Endodermal cell (in vitro differentiated cells): Measurements from ENCODE around the gene ADH5. TPM values are rescaled to one million over a fixed set of nuclear protein-coding genes. Genes with fewer than 3 reads are reported as not detected.
"Not testable (repeated sequence)": the region's sequence is repeated elsewhere in the genome, so short reads cannot be mapped to it uniquely, and the experiment has no call there.

Experiments used
- DNase-seq: peaks from one replicate; pipeline ENCODE4 v3.0.0-alpha.2; 2017
- H3K27ac ChIP-seq: 2 replicates; pipeline ENCODE4 v1.5.1; 2013; ENCODE audit warnings: mild to moderate bottlenecking, low read depth, low read length, moderate library complexity
- H3K27me3 ChIP-seq: 2 replicates; pipeline ENCODE4 v1.6.1; 2013; ENCODE audit warnings: mild to moderate bottlenecking, low read length, moderate library complexity; ENCODE audit not compliant: insufficient read depth, control insufficient read depth, poor library complexity, severe bottlenecking
- H3K36me3 ChIP-seq: 2 replicates; pipeline ENCODE4 v1.7.0; 2013; ENCODE audit warnings: mild to moderate bottlenecking, low read length, moderate library complexity; ENCODE audit not compliant: control insufficient read depth, insufficient read depth
- H3K4me1 ChIP-seq: one replicate; pipeline ENCODE4 v1.7.0; 2013; ENCODE audit warnings: low read length; ENCODE audit not compliant: control insufficient read depth, insufficient read depth
- H3K4me3 ChIP-seq: 2 replicates; pipeline ENCODE4 v1.5.1; 2013; ENCODE audit warnings: mild to moderate bottlenecking, low read length, moderate library complexity
- H3K9ac ChIP-seq: 2 replicates; pipeline ENCODE4 v1.6.1; 2013; ENCODE audit warnings: mild to moderate bottlenecking, low read length, moderate library complexity; ENCODE audit not compliant: poor library complexity, severe bottlenecking; ENCODE audit errors: extremely low read depth
- H3K9me3 ChIP-seq: 2 replicates; pipeline ENCODE4 v1.6.1; 2013; ENCODE audit warnings: mild to moderate bottlenecking, low read length, moderate library complexity; ENCODE audit not compliant: control insufficient read depth
- H3K27ac Mint-ChIP-seq: 2 replicates; pipeline ENCODE4 v1.8.0; 2020; ENCODE audit warnings: mixed read lengths
- H3K27me3 Mint-ChIP-seq: 2 replicates; pipeline ENCODE4 v1.8.0; 2021; ENCODE audit warnings: mild to moderate bottlenecking, mixed read lengths; ENCODE audit not compliant: insufficient read depth
- H3K36me3 Mint-ChIP-seq: 2 replicates; pipeline ENCODE4 v1.8.0; 2020; ENCODE audit warnings: low read depth, mixed read lengths
- H3K4me1 Mint-ChIP-seq: 2 replicates; pipeline ENCODE4 v1.8.0; 2020; ENCODE audit warnings: mixed read lengths
- H3K4me3 Mint-ChIP-seq: 2 replicates; pipeline ENCODE4 v1.8.0; 2020; ENCODE audit warnings: mild to moderate bottlenecking, moderate library complexity, mixed read lengths
- H3K9me3 Mint-ChIP-seq: 2 replicates; pipeline ENCODE4 v1.8.0; 2020; ENCODE audit warnings: mild to moderate bottlenecking, mixed read lengths
- WGBS, 2 experiments: methylation state at CpG; one replicate each; pipeline versions ENCODE4 v1.1.5 to v1.1.7; 2013; ENCODE audit warnings: missing lambda C conversion rate in 2 of 2, mixed read lengths in 1 of 2; ENCODE audit not compliant: insufficient coverage in 1 of 2, insufficient read length in 1 of 2; 5-methylcytosine and 5-hydroxymethylcytosine counted together
- total RNA-seq, 2 donors: library from RNA; stranded (reverse); fragmentation: NEBNext Ultra II Directional in 1 of 2; extraction: Animal tissue kit (Norgen Biotek cat#: 25700) in 1 of 2; gene quantifications; 2 replicates in 1 of 2; 3 replicates in 1 of 2; pipeline ENCODE4 v1.2.1, GENCODE V29; 2021
- TF ChIP-seq, protein P1 (sequence below): fragments of 200-600 bp; sonication (generic); conservative IDR thresholded peaks from 2 replicates; pipeline ENCODE4 v1.5.0; 2021; ENCODE audit warnings: antibody characterized with exemption, mild to moderate bottlenecking

The ADH5 gene
- total RNA-seq, 2 donors from 2014 or later, result 272 to 317 TPM

DNA sequence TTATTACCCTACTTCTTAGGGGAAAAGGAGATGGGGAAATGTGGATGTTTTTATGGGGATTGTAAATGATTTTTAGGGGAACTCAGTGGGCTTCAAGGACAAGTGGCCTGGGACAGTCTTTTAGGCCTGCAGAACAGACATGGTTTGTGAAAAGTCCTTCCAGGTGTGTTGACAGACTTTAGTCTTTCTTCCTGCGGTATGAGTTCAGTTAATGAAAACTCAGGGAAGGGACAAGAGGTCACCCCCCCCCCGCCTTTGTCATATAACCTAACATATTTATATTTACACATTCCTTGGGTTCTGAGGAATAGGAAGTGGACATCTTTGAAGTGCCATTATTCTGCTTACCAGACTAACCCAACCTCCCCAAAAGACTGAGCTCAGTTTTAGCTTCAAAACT, 61.3 kb downstream of the ADH5 start:
- H3K4me3 ChIP-seq, result no peak overlapping the region

DNA sequence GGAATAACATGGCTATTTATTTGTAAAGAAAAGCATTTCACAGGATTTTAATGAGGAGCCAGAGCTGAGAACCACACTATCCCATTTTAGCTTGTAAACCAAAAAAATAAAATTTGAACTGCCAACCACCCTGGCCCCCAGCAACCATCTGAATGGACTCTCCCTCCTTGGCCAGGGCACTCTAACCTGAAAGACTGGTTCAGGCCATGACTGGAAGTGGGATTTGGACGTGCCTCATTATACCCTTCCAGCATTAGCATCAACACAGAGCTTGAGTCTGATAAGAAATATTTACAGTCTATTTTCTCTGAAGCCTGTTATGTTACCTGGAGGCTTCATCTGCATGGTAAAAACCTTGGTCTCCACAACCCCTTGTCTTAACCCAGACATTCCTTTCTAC, 63.1 kb downstream of the ADH5 start:
- H3K27ac Mint-ChIP-seq, result no peak overlapping the region
- WGBS, 2 experiments, result 95% methylated on average over 1 of the region's 1 CpG; no CpG with 5 or more reads in 1 of the 2 experiments
- H3K9me3 ChIP-seq, result peaks cover 36% of the 10 kb centered on the region

More for the DNA sequence above, 61.3 kb downstream of the ADH5 start:
- TF ChIP-seq, protein P1, sequence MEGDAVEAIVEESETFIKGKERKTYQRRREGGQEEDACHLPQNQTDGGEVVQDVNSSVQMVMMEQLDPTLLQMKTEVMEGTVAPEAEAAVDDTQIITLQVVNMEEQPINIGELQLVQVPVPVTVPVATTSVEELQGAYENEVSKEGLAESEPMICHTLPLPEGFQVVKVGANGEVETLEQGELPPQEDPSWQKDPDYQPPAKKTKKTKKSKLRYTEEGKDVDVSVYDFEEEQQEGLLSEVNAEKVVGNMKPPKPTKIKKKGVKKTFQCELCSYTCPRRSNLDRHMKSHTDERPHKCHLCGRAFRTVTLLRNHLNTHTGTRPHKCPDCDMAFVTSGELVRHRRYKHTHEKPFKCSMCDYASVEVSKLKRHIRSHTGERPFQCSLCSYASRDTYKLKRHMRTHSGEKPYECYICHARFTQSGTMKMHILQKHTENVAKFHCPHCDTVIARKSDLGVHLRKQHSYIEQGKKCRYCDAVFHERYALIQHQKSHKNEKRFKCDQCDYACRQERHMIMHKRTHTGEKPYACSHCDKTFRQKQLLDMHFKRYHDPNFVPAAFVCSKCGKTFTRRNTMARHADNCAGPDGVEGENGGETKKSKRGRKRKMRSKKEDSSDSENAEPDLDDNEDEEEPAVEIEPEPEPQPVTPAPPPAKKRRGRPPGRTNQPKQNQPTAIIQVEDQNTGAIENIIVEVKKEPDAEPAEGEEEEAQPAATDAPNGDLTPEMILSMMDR, result no peak
- no peaks in the 10 kb centered on the region for H3K27me3 Mint-ChIP-seq
- Histone ChIP-seq H3K4me1 (no peaks in the 10 kb centered on the region), H3K9me3 (peaks cover 18% of the 10 kb centered on the region), H3K27me3 (no peaks in the 10 kb centered on the region), H3K9ac (no peak overlapping the region), H3K36me3 (peaks cover 28% of the 10 kb centered on the region), H3K27ac (no peak overlapping the region)
- no CpG with 5 or more reads among the region's 2 CpGs for WGBS, 2 experiments
- no peak for DNase-seq
- H3K4me1 Mint-ChIP-seq, result peaks cover 25% of the 10 kb centered on the region
- H3K9me3 Mint-ChIP-seq, result peaks cover 18% of the 10 kb centered on the region
- H3K27ac Mint-ChIP-seq, result peak overlapping the region; percentile 37
- H3K4me3 Mint-ChIP-seq, result no peak overlapping the region
- peaks cover 20% of the 10 kb centered on the region for H3K36me3 Mint-ChIP-seq

DNA sequence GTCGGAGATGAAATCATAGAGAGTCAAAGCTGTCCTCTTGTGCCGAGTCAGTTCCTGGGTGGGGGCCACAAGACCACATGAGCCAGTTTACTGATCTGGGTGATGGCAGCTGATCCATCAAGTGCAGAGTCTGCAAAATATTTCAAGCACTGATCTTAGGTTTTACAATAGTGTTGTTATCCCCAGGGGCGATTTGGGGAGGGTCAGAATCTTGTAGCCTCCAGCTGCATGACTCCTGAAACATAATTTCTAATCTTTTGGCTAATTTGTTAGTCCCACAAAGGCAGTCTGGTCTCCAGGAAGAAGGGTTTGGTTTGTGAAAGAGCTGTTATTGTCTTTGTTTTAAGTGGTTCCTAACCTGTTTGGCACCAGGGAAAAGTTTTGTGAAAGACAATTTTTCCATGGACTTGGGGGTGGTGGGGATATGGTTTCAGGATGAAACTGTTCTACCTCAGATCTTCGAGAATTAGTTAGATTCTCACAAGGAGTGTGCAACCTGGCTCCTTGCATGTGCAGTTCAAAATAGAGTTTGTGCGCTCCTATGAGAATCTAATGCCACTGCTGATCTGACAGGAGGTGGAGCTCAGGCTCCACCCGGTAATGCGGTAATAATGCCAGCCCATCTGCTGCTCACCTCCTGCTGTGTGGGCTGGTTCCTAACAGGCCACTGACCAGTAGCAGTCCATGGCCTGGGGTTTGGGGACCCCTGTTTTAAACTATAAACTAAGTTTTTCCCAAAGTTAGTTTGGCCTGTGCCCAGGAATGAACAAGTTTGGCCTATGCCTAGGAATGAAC, 63.9 kb downstream of the ADH5 start:
- Mint-ChIP-seq H3K9me3 (peaks cover 44% of the 10 kb centered on the region), H3K27me3 (no peaks in the 10 kb centered on the region), H3K27ac (peak overlapping the region; percentile 36), H3K36me3 (peaks cover 46% of the 10 kb centered on the region), H3K4me3 (no peak overlapping the region), H3K4me1 (peaks cover 10% of the 10 kb centered on the region)
- TF ChIP-seq, protein P1, result no peak
- DNase-seq, result no peak
- H3K9ac ChIP-seq, result no peak overlapping the region
- WGBS, 2 experiments, result 89 to 94% methylated on average over 7 of the region's 7 CpGs
- H3K27ac ChIP-seq, result no peak overlapping the region
- peaks cover 44% of the 10 kb centered on the region for H3K9me3 ChIP-seq
- H3K4me1 ChIP-seq, result no peaks in the 10 kb centered on the region
- H3K4me3 ChIP-seq, result no peak overlapping the region
- no peaks in the 10 kb centered on the region for H3K27me3 ChIP-seq
- H3K36me3 ChIP-seq, result peaks cover 36% of the 10 kb centered on the region

More for the DNA sequence above, 63.1 kb downstream of the ADH5 start:
- peaks cover 37% of the 10 kb centered on the region for H3K36me3 ChIP-seq
- H3K27me3 ChIP-seq, result no peaks in the 10 kb centered on the region
- peaks cover 12% of the 10 kb centered on the region for H3K4me1 Mint-ChIP-seq
- H3K4me3 ChIP-seq, result no peak overlapping the region
- no peak overlapping the region for H3K4me3 Mint-ChIP-seq
- DNase-seq, result no peak
- TF ChIP-seq, protein P1, result no peak
- no peaks in the 10 kb centered on the region for H3K4me1 ChIP-seq
- no peak overlapping the region for H3K9ac ChIP-seq
- peaks cover 37% of the 10 kb centered on the region for H3K36me3 Mint-ChIP-seq
- no peaks in the 10 kb centered on the region for H3K27me3 Mint-ChIP-seq
- no peak overlapping the region for H3K27ac ChIP-seq
- H3K9me3 Mint-ChIP-seq, result peaks cover 36% of the 10 kb centered on the region

DNA sequence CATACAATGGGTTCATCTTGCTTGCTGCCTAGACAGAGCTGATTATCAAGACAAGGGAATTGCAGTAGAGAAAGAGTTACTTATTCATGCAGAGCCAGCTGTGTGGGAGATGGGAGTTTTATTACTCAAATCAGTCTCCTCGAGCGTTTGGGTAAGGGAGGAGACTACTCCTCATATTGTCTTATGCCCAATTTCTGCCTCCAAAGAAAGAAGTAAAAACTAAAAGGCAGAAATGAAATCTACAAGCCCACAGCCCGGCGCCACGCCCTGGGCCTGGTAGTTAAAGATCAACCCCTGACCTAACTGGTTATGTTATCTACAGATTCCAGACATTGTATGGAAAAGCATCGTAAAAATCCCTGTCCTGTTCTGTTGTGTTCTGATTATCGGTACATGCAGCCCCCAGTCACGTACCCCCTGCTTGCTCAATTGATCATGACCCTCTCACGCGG, 64.8 kb downstream of the ADH5 start:
- DNase-seq, H3K4me1 Mint-ChIP-seq, H3K27me3 Mint-ChIP-seq, H3K4me1 ChIP-seq, H3K4me3 Mint-ChIP-seq, H3K4me3 ChIP-seq, H3K27me3 ChIP-seq, H3K9ac ChIP-seq, H3K27ac ChIP-seq: not testable (repeated sequence)
- Mint-ChIP-seq H3K9me3 (peaks cover 51% of the 10 kb centered on the region), H3K36me3 (peaks cover 51% of the 10 kb centered on the region), H3K27ac (peak overlapping the region; percentile 36)
- Histone ChIP-seq H3K9me3 (peaks cover 53% of the 10 kb centered on the region), H3K36me3 (peaks cover 31% of the 10 kb centered on the region)
- 94 to 98% methylated on average over 8 to 10 of the region's 10 CpGs for WGBS, 2 experiments
